Measurements from ENCODE around the gene IDH3B.

Gene IDH3B

DNA sequence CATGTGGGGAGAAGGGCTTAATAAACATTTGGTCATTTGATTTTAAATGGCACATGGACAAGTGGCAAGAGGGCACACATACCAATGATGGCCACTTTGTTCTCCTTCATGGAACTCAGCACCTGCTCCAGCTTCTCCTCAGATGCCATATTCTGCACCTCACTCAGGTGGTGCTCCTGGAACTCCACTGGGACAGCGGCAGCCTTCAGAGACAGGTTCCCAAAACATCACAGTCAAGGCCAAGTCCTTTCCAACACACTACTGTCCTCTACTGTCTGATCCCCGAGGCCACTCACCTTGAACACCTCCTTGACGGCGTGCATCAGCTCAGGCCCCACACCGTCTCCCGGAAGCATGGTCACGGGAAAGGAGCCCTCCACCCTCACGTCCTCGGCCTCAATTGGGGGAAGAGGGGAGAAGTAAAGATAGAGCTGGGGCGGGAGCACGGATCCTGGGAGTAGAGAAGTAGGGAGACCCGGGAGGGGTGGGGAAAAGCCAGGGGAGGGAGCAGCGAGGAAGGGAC is 591 bp downstream of the IDH3B start:
- in situ Hi-C loops (cut with HindIII; ENCODE audit: low pct_unique_long_range_greater_than_20kb, low sequenced_read_pairs): no loop called here
- no peak for DNase-seq (ENCODE audit: low read depth in 1 of 2, low spot score in 1 of 2)
- TF ChIP-seq JUND (IDR thresholded peaks at IDR 0.05; ENCODE audit: low read depth): no peak

DNA sequence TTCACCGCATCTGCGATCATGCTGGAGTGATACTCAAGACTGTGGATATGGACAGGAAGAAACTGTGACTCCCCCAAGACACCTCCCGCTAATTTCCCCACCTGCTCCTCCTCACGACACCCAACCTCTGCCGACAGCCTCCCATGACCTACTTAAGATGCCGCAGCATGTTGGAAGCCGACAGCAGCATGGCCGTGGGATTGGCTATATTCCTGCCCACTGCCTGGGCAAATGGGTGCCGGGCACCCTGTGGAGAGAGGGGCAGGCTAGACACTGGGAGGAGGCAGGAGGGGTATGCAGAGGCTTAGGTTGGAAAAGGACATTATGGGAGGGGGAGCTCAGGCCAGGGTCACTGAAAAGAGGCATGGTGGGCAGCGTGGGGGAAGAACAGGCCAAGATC is 4.5 kb downstream of the IDH3B start:
- in situ Hi-C loops (cut with HindIII; ENCODE audit: low pct_unique_long_range_greater_than_20kb, low sequenced_read_pairs): no loop called here
- TF ChIP-seq JUND (IDR thresholded peaks at IDR 0.05; ENCODE audit: low read depth): no peak
- no peak for DNase-seq (ENCODE audit: low read depth in 1 of 2, low spot score in 1 of 2)

DNA sequence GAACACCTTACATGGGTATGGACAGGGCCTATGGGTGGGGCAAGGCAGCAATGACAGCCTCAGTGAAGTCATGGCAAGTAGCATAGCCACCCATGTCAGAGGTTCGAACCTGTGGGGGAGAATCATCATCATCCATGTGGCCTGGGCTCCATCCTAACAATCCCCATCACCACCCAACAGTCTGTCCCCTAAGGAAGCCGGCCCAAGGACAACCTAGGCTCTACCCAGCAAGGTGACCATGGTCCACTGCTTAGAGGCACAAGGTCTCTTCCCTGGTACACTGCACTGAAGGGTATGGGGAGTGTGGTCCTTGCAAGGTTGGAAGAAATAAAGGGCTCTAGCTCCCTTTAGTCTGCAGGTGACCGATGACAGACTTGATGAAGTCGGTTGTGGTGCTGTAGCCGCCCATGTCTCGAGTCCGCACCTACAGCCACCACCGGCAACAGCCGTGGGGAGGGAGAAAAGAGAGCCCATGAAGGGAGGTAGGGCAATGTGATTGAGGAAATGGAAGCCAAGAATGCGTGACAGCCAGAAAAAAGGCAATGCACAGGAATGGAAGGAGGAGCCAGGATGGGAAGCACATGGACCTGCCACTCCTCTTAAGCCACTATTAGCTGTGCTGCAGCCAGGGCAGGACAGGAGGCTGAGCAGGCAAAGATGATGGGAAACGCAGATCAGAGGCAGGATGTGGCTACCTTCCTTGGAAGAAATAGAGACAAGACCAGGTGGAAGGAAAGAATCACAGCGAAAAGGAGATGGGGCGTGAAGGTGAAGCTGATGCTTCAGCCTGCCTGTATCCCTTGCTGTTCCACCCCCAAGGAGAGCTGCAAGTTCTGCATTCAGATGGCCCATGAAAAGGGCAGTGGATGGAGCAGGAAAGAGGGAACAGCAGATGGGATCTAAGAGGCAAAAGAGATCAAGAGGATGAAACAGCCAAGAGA is 5.3 kb downstream of the IDH3B start:
- DNase-seq (ENCODE audit: low read depth in 1 of 2, low spot score in 1 of 2): peak in 1 of 2 experiments; percentile 15
- no peak for TF ChIP-seq JUND (IDR thresholded peaks at IDR 0.05; ENCODE audit: low read depth)
- in situ Hi-C loops (cut with HindIII; ENCODE audit: low pct_unique_long_range_greater_than_20kb, low sequenced_read_pairs): no loop called here

- in situ Hi-C loops (cut with HindIII; ENCODE audit: low pct_unique_long_range_greater_than_20kb, low sequenced_read_pairs): no loop called here
- DNase-seq (ENCODE audit: low read depth in 1 of 2, low spot score in 1 of 2): no peak
- TF ChIP-seq JUND (IDR thresholded peaks at IDR 0.05; ENCODE audit: low read depth): no peak
Observed at GRCh38 chr20:2657674-2658073, 6.3 kb downstream of the IDH3B start.

DNA sequence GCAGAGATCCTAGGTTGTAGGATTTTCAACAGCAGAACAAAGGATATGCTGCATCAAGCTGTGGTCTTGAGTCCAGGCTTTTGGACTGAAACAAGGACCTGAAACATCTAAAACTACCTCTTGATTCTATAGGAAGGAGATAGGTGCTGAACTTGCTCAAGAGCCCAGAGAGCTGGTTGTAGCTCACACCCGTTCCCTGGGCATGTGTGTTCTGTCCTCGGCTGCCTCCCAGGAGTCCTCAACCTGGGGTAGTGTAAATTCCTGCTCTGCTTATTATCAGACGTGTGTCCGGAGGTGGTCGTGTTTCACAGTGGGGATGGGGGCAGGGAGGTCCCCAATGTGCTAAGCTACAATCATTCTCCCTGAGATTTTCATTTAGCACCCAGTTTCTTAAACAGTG is 6.8 kb downstream of the IDH3B start:
- DNase-seq (ENCODE audit: low read depth in 1 of 2, low spot score in 1 of 2): no peak
- in situ Hi-C loops (cut with HindIII; ENCODE audit: low pct_unique_long_range_greater_than_20kb, low sequenced_read_pairs): no loop called here
- no peak for TF ChIP-seq JUND (IDR thresholded peaks at IDR 0.05; ENCODE audit: low read depth)

GRCh38 chr20:2656471-2657117 is 7.4 kb downstream of the IDH3B start:
- TF ChIP-seq JUND (IDR thresholded peaks at IDR 0.05; ENCODE audit: low read depth): no peak
- no peak for DNase-seq (ENCODE audit: low read depth in 1 of 2, low spot score in 1 of 2)
- in situ Hi-C loops (cut with HindIII; ENCODE audit: low pct_unique_long_range_greater_than_20kb, low sequenced_read_pairs): no loop called here

- TF ChIP-seq JUND (IDR thresholded peaks at IDR 0.05; ENCODE audit: low read depth): no peak
- DNase-seq (ENCODE audit: low read depth in 1 of 2, low spot score in 1 of 2): no peak
- in situ Hi-C loops (cut with HindIII; ENCODE audit: low pct_unique_long_range_greater_than_20kb, low sequenced_read_pairs): no loop called here
Observed at GRCh38 chr20:2655331-2656116, 8.5 kb downstream of the IDH3B start.

GRCh38 chr20:2654831-2655230 is 9.2 kb downstream of the IDH3B start:
- in situ Hi-C loops (cut with HindIII; ENCODE audit: low pct_unique_long_range_greater_than_20kb, low sequenced_read_pairs): no loop called here
- no peak for TF ChIP-seq JUND (IDR thresholded peaks at IDR 0.05; ENCODE audit: low read depth)
- no peak for DNase-seq (ENCODE audit: low read depth in 1 of 2, low spot score in 1 of 2)

GRCh38 chr20:2654384-2654822 is 9.6 kb downstream of the IDH3B start:
- TF ChIP-seq JUND (IDR thresholded peaks at IDR 0.05; ENCODE audit: low read depth): no peak
- in situ Hi-C loops (cut with HindIII; ENCODE audit: low pct_unique_long_range_greater_than_20kb, low sequenced_read_pairs): no loop called here
- DNase-seq (ENCODE audit: low read depth in 1 of 2, low spot score in 1 of 2): no peak

GRCh38 chr20:2653556-2654383 is 10.2 kb downstream of the IDH3B start:
- in situ Hi-C loops (cut with HindIII; ENCODE audit: low pct_unique_long_range_greater_than_20kb, low sequenced_read_pairs): no loop called here
- DNase-seq (ENCODE audit: low read depth in 1 of 2, low spot score in 1 of 2): no peak
- TF ChIP-seq JUND (IDR thresholded peaks at IDR 0.05; ENCODE audit: low read depth): no peak

DNA sequence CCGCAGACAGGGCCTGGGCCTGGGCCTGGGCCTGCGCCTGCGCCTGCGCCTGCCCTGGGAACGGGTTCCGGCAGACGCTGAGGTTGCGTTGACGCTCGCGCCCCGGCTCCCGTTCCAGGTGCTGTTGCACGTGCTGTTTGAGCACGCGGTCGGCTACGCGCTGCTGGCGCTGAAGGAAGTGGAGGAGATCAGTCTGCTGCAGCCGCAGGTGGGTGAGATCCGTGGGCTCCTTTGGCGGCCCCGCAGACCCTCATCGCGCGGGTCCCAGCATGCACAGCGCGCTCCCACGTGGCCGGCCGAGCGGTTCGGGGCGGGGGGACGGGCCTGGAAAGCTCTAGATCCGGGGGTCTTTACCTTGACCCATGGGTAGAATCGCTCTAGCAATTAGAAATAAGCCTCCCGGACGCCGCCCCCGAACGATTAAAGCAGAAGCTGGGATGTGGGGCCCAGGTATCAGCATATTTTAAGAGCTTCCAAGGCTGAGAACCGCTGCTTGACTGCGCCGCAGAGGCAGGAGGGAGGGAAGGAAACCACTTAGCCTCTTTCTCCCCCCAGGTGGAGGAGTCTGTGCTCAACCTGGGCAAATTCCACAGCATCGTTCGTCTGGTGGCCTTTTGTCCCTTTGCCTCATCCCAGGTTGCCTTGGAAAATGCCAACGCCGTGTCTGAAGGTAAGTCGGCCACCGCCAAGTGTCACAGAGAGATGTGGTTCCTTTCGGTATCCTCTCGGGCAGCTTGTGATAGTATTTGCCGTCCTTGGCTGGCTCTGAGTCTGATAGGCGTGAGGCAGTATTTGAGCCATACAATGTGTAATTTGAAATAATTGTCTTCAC is 11.1 kb downstream of the IDH3B start:
- TF ChIP-seq JUND (IDR thresholded peaks at IDR 0.05; ENCODE audit: low read depth): no peak
- peak in 1 of 2 experiments; percentile 13 for DNase-seq (ENCODE audit: low read depth in 1 of 2, low spot score in 1 of 2)
- in situ Hi-C loops (cut with HindIII; ENCODE audit: low pct_unique_long_range_greater_than_20kb, low sequenced_read_pairs): no loop called here
